ENCODE measurements around the gene TTLL5.

TTLL5 gene

DNA sequence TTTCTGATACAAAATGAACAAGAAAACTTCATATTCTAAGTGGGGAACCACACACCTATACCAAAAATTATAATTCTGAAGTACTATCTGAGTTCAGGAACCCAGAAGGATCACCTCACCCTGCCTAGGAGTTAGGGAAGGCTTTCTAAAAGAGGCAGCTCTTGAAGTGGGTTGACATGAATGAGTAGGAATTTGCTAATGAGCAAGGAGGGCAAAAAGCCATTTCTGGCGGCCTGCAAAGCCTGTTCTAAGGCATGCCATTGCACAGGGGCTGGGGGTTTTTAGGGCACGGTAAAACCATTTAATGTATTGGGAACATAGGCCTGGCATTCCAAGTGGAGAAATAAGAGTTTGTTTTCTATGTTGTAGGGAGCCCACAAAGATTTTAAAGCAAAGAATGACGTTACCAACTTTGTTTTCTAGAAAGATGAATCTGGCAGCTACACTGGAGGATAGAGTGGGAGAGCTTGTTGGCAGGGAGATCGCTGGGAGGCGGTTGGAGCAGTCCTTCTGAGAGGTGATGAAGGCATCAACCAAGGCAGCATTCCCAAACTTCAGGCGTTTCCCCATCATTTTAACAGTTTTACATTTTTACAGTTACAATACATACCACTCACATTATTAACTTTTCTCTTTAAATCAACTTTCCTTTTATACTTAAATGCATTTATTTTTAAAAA, 338.6 kb downstream of the TTLL5 start:
- DNase-seq = no peak

DNA sequence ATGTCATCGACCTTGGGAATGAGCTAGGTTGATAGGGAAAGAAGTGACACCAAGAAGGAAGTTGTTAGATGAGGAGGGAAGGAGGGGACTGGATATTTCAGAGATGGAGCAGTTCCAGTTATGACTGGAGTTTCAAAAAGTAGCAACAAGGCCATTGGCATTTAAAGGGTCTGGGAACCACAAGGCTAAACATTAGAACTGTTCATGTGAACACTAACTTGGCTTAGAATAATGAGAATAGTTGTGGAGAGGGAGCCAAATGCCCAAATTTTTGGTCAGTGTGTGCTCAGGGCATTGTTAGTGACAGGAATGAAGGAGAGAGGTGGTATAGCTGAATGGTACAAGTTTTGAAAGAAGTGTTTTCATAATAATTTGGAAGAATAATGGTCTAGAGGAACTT, 341.3 kb downstream of the TTLL5 start:
- DNase-seq = no peak
